Subcutaneous abdominal adipose tissue (tissue), 5 donors: Measurements from ENCODE around the gene TMTC2.

Source experiments
- H3K27ac ChIP-seq: one replicate; pipeline ENCODE4 v1.7.0; 2013; ENCODE audit warnings: low read depth, mild to moderate bottlenecking, inconsistent platforms, low read length, moderate library complexity
- H3K27me3 ChIP-seq, 5 donors: one replicate each; pipeline ENCODE4 v1.7.0; 2013; ENCODE audit warnings: low read length in 5 of 5, inconsistent platforms in 1 of 5; ENCODE audit not compliant: control insufficient read depth in 5 of 5, insufficient read depth in 4 of 5
- H3K36me3 ChIP-seq, 5 donors: one replicate each; pipeline ENCODE4 v1.7.0; 2013; ENCODE audit warnings: low read length in 5 of 5; ENCODE audit not compliant: control insufficient read depth in 5 of 5, insufficient read depth in 5 of 5
- H3K4me1 ChIP-seq, 5 donors: one replicate each; pipeline ENCODE4 v1.7.0; 2013; ENCODE audit warnings: low read length in 5 of 5, mild to moderate bottlenecking in 3 of 5, moderate library complexity in 1 of 5; ENCODE audit not compliant: control insufficient read depth in 5 of 5, insufficient read depth in 5 of 5
- H3K4me3 ChIP-seq, 5 donors: one replicate each; pipeline ENCODE4 v1.7.0; 2013; ENCODE audit warnings: low read length in 5 of 5, low read depth in 1 of 5
- H3K9ac ChIP-seq, 5 donors: one replicate each; pipeline ENCODE4 v1.7.0; 2013; ENCODE audit warnings: low read length in 5 of 5, mild to moderate bottlenecking in 4 of 5, moderate library complexity in 3 of 5
- H3K9me3 ChIP-seq, 5 donors: one replicate each; pipeline ENCODE4 v1.7.0; 2013; ENCODE audit warnings: low read length in 5 of 5; ENCODE audit not compliant: control insufficient read depth in 5 of 5
- donor health status: healthy.
- donor health status: healthy.
- donor health status: healthy.
- donor health status: healthy.
- donor health status: healthy.

The TMTC2 gene

GRCh38 chr12:82675246-82675645, 11.5 kb upstream of the TMTC2 start:
- Histone ChIP-seq H3K4me3 (no peak overlapping the region), H3K4me1 (peaks cover 0 to 12% (median 7%) of the 10 kb centered on the region in 5 donors), H3K27ac (no peak overlapping the region), H3K27me3 (no peaks in the 10 kb centered on the region), H3K36me3 (no peaks in the 10 kb centered on the region), H3K9me3 (peaks cover 0 to 3% (median 0%) of the 10 kb centered on the region in 5 donors), H3K9ac (no peak overlapping the region)

DNA sequence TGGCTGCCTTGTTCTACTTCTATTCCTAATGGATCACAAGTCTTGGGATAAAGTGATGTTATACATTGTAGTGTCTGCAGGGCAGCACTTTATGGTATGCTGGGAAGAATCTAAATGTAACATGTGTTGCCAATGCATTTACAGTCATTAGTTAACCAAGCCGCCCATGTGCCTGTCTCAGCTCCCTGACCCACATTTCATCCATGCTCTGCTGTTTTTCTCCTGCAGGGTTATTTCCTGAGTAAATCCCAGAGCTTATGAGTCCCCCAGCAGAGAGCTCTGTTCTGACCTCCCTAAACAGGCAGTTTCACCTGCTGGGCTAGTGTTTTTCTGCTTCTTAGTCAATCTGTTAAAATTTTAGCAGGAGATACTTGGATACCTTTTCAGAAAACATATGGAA, 4.4 kb upstream of the TMTC2 start:
- Histone ChIP-seq H3K9ac (no peak overlapping the region), H3K27ac (peak overlapping the region; percentile 24), H3K9me3 (no peaks in the 10 kb centered on the region), H3K27me3 (no peaks in the 10 kb centered on the region), H3K36me3 (no peaks in the 10 kb centered on the region), H3K4me3 (no peak overlapping the region), H3K4me1 (peaks cover 0 to 22% (median 18%) of the 10 kb centered on the region in 5 donors)

- no peak overlapping the region for H3K27ac ChIP-seq
- no peaks in the 10 kb centered on the region for H3K9me3 ChIP-seq
- H3K36me3 ChIP-seq, result no peaks in the 10 kb centered on the region
- H3K27me3 ChIP-seq, result no peaks in the 10 kb centered on the region
- H3K4me3 ChIP-seq, result no peak overlapping the region
- peaks cover 2 to 27% (median 23%) of the 10 kb centered on the region in 5 donors for H3K4me1 ChIP-seq
- H3K9ac ChIP-seq, result no peak overlapping the region
These were observed 3.9 kb upstream of the TMTC2 start for GRCh38 chr12:82682851-82683261.

GRCh38 chr12:82685790-82686167, 927 bp upstream of the TMTC2 start:
- Histone ChIP-seq H3K27ac (peak overlapping the region; percentile 97), H3K4me1 (peaks cover 2 to 34% (median 30%) of the 10 kb centered on the region in 5 donors), H3K9me3 (no peaks in the 10 kb centered on the region), H3K9ac (peak overlapping the region; percentile 87 to 93 (median 92)), H3K4me3 (peak overlapping the region; percentile 94 to 99 (median 95)), H3K36me3 (no peaks in the 10 kb centered on the region), H3K27me3 (no peaks in the 10 kb centered on the region)

DNA sequence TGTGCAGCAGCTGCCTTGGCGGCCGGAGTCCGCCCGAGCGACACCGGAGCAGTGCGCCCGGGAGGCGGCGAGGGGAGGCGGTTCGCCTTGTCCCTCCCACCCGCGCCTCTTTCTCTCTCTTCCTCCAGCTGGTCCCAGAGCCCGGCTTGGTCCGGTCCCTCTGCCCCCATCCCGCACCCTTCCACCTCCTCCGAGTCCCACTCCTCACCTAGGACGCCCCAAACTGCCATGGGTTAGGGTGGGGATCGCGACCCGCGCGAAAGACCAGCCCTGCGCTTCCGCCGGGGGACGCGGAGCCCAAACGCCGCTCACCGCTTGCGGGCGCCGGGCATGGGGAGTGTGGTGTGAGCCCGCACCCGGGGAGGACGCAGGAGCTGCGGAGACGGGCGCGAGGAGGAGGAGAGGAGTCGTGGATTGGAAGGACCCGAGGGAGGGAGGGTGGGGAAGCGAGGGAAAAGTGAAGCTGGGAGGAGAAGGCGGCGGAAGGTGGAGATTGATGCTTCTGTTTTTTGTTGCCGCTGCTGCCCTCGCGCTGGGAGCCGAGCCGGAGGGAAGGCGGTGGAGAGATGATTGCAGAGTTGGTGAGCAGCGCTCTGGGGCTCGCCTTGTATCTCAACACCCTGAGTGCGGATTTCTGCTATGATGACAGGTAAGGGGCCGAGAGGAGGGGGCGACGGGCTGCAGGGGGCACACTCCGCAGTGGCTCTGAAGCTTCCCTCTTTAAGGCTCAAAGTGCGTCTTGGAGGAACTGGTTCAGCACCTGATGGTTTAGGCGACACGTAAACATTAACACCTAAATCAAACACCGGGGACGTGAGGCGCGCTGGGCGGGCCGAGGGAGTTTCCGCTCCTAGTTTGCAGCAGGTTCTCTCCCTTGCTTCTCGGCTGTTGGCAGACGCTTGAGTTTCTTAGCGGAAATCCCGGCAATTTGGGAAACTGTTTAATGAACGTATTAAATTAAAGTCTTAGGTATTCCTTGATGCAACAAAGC, 610 bp downstream of the TMTC2 start:
- peaks cover 2 to 31% (median 26%) of the 10 kb centered on the region in 5 donors for H3K4me1 ChIP-seq
- H3K9ac ChIP-seq, result peak overlapping the region; percentile 58 to 93 (median 81)
- H3K27ac ChIP-seq, result peak overlapping the region; percentile 97
- H3K36me3 ChIP-seq, result peaks cover 0 to 3% (median 0%) of the 10 kb centered on the region in 5 donors
- peak overlapping the region; percentile 67 to 99 (median 94) for H3K4me3 ChIP-seq
- no peaks in the 10 kb centered on the region for H3K9me3 ChIP-seq
- H3K27me3 ChIP-seq, result no peaks in the 10 kb centered on the region

GRCh38 chr12:82688035-82688501, 1.4 kb downstream of the TMTC2 start:
- peaks cover 2 to 24% (median 19%) of the 10 kb centered on the region in 5 donors for H3K4me1 ChIP-seq
- H3K36me3 ChIP-seq, result peaks cover 0 to 3% (median 0%) of the 10 kb centered on the region in 5 donors
- no peaks in the 10 kb centered on the region for H3K27me3 ChIP-seq
- peak overlapping the region; percentile 67 to 99 (median 94) for H3K4me3 ChIP-seq
- H3K9me3 ChIP-seq, result no peaks in the 10 kb centered on the region
- H3K27ac ChIP-seq, result no peak overlapping the region
- peak overlapping the region; percentile 44 to 60 (median 57) for H3K9ac ChIP-seq

DNA sequence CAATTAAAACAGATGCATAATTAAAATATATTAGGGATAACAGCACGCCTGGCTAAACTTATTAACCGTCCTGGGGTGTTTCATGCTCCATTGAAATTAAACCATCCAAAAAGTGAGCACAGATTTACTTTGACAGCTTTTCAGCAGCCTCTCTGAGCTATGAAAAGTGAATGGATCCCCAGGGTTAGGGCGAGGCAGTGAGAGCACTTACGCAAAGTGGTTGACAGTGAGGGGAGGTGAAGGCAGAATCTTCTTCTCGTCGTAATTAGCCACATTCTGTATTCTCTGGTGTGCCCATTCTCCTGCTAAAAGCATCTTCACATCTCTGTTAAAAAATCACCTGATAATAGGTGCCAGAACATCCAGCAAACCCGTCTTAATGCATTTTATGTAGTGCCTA, 1.9 kb downstream of the TMTC2 start:
- H3K9me3 ChIP-seq, result no peaks in the 10 kb centered on the region
- H3K4me1 ChIP-seq, result peaks cover 2 to 22% (median 18%) of the 10 kb centered on the region in 5 donors
- peak overlapping the region in 3 of 5 donors; percentile 94 to 99 (median 95) for H3K4me3 ChIP-seq
- no peak overlapping the region for H3K27ac ChIP-seq
- H3K27me3 ChIP-seq, result no peaks in the 10 kb centered on the region
- H3K9ac ChIP-seq, result no peak overlapping the region
- peaks cover 0 to 3% (median 0%) of the 10 kb centered on the region in 5 donors for H3K36me3 ChIP-seq

- no peaks in the 10 kb centered on the region for H3K9me3 ChIP-seq
- H3K4me3 ChIP-seq, result no peak overlapping the region
- H3K9ac ChIP-seq, result no peak overlapping the region
- H3K36me3 ChIP-seq, result peaks cover 0 to 3% (median 0%) of the 10 kb centered on the region in 5 donors
- no peaks in the 10 kb centered on the region for H3K27me3 ChIP-seq
- no peak overlapping the region for H3K27ac ChIP-seq
- H3K4me1 ChIP-seq, result peaks cover 2 to 22% (median 18%) of the 10 kb centered on the region in 5 donors
These were observed 3.3 kb downstream of the TMTC2 start for GRCh38 chr12:82690006-82690405.

DNA sequence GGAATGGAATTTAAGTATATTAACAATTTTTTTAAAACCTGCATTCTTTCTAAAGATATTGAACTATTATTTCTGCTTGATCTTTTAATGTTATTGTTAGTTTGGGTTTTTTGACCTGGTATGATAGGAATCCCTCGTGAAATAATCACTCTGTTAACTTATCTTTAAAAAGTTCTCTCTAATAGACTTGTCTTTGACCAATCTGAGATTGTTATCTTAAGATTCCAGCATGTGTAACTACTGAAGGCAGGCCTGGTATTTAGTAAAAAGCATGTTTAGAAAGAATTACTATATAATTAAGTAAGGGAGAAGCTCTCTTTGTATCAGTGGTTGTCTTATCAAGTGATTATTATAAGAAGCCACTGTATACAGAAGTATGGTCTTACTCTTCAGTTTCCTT, 4.8 kb downstream of the TMTC2 start:
- no peaks in the 10 kb centered on the region for H3K9me3 ChIP-seq
- H3K4me1 ChIP-seq, result peaks cover 2 to 15% (median 13%) of the 10 kb centered on the region in 5 donors
- H3K27me3 ChIP-seq, result no peaks in the 10 kb centered on the region

DNA sequence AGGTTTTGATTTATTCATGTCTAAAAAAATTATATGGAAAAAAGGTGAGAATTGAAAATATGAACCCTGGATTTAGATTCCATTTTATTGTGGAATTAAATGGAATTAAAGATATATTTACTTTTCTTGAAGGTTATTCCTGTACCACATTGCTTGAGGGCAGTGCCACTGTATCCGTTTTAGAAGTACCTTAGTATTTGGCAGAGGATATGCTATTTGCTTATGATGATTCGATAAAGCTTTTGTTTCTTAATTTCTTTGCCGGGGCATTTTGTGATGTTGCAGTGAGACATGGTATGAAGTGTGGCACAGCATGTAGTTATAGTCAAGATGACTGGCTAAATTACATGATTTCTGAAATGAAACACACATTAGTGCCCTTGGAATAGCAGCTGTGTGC, 7.6 kb downstream of the TMTC2 start:
- Histone ChIP-seq H3K27me3 (no peaks in the 10 kb centered on the region), H3K27ac (no peak overlapping the region), H3K4me1 (no peaks in the 10 kb centered on the region), H3K4me3 (no peak overlapping the region), H3K9ac (no peak overlapping the region), H3K9me3 (no peaks in the 10 kb centered on the region), H3K36me3 (peaks cover 0 to 3% (median 0%) of the 10 kb centered on the region in 5 donors)

More for the DNA sequence above, 4.8 kb downstream of the TMTC2 start:
- Histone ChIP-seq H3K4me3 (no peak overlapping the region), H3K9ac (no peak overlapping the region), H3K36me3 (peaks cover 0 to 3% (median 0%) of the 10 kb centered on the region in 5 donors), H3K27ac (no peak overlapping the region)
